NCI-H1417 (cell line): ENCODE results near the gene U2AF2.
"Not testable (repeated sequence)": the region's sequence is repeated elsewhere in the genome, so short reads cannot be mapped to it uniquely, and the experiment has no call there.

ENCODE experiments used
- DNase-seq, 3 experiments: peaks; one replicate each; lab custom pipeline; 2025; lab: John Stamatoyannopoulos, UW

U2AF2 gene

DNA sequence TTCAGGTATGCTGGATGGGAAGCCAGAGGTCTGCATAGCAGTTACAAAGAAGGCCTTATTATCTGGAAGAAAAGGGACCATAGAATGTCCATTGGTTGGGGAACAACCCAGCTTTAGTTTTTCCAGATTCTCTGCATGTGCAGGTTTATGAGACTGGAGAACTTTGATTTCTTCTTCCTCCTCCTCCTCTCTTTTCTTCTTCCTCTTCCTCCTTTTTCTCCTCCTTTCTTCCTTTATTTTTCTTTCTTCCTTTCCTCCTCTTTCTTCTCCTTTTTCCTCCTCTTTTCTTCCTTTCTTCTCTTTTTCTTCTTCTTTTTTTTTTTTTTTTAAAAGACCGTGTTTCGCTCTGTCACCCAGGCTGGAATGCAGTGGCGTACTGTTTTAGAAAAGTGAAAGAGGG lies 51.1 kb downstream of the U2AF2 start:
- no peak for DNase-seq

DNA sequence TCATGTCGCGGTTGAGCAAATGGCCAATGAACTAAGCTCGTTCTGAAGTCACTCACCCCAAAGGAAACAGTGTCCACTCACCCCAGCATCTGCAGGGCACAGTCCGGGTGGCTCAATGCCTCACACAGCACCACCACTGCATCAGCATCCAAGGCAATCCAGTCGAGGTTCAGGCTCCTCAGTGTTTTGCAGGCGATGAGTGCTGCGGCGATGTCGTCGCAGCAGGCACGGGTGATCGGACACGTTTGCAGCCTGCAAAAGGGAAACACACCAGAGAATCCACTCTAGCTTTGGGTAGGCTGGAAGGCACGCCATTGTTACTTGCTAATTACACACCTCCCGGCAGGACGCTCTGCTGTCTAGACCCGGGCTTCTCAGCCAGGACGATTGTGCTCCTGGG lies 56.9 kb downstream of the U2AF2 start:
- no peak for DNase-seq

DNA sequence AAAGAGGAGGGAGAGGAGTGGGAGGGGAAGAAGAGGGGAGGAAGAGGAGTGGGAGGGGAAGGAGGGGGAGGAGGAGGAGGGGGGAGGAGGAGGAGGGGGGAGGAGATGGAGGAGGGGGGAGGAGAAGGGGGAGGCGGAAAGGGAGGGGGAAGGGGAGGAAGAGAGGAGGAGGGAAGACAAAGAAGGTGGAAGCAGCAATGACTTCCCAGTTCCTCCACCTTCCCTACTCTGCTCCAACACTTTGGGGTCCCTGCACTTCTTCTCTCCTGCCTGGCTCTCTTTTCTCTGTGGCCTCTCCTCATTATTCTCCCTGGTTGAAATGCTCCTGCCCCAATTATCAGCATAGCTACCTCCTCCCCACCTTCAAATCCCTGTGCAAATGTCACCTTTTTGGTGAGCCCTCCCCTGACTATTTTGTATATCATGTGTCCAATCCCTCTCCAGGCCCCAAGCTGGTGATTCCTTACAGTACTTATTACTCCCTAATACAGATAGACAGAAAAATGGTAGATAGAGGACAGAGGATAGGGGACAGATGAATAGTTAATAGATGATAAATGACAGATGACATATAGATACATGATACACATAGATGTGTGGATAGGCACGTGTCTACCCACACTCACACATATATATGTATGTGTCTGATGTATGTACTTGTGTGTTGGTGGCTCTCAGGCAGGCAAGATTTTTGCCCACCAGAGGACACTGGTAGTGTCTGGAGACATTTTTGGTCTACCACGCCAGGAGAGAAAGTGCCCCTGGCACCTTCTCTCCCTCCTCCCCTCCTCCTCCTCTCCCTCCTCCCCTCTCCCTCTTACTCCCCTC lies 58.2 kb downstream of the U2AF2 start:
- no peak for DNase-seq

DNA sequence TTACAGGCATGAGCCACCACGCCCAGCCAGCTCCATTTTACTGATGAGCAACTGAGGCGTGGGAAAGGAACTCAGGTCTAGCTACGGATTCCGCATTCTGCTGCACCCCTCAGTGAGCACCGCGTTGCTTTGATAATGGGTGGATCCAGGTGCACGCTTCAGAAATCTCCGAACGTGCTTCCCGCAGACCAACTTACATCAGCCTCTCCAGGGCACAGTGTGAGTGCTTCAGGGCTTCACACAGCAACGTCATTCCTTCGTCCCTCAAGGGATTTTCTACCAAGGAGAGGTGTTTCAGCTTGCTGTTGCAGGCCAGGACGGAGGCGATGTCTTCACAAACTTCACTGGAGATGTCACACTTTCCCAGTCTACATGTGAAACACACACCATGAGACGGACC lies 61.7 kb downstream of the U2AF2 start:
- DNase-seq = no peak

DNA sequence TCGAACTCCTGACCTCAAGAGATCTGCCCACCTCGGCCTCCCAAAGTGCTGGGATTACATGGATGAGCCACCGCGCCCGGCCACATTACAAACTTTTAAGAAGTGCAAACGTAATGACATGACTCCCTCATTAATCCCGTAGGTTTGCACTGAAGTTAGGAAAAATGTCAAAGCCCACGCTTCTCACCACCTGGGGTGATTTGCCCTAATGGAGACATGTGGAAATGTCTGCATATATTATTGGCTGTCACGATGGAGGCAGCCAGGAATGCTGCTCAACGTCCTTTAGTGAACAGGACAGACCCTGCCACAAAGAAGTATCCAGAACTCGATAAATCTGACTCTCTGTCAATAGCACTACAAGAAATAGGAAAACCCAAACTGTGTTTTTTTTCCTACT lies 62.4 kb downstream of the U2AF2 start:
- no peak for DNase-seq

DNA sequence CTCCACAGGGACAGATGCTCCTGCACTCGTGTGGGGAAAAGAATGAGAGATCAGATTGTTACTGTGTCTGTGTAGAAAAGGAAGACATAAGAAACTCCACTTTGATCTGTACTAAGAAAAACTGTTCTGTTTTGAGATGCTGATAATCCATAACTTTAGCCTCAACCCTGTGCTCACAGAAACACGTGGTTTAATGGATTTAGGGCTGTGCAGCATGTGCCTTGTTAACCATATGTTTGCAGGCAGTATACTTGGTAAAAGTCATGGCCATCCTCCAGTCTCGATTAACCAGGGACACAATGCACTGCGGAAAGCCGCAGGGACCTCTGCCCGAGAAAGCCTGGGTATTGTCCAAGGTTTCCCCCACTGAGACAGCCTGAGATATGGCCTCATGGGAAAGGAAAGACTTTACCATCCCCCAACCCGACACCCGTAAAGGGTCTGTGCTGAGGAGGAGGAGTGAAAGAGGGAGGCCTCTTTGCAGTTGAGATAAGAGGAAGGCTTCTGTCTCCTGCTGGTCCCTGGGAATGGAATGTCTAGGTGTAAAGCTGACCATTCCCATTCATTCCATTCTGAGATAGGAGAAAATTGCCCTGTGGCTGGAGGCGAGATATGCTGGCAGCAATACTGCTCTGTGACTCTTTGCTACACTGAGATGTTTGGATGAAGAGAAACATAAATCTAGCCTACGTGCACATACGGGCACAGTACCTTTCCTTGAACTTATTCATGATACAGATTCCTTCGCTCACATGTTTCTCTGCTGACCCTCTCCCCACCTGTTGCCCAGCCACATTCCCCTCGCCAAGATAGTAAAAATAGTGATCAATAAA lies 63.3 kb downstream of the U2AF2 start:
- not testable (repeated sequence) for DNase-seq

DNA sequence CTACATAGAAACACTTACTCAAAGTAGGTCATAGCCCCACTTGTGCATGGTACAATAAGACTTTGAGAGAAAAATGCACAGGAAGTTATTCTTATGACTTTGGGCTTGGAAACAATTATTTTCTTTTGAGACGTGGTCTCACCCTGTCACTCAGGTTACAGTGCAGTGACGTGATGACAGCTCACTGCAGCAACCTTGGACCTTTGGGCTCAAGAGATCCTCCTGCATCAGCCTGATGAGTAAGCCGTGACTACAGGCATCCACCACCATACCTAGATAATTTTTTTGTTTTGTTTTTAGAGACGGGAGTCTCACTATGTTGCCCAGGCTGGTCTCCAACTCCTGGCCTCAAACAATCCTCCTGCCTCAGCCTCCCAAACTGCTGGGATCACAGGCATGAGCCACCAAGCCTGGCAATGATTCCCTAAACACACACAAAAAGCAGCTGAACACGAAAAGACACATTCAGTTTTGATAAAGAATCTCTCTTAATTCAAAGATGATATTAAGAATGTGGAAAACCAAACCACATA lies 65.4 kb downstream of the U2AF2 start:
- DNase-seq = no peak

DNA sequence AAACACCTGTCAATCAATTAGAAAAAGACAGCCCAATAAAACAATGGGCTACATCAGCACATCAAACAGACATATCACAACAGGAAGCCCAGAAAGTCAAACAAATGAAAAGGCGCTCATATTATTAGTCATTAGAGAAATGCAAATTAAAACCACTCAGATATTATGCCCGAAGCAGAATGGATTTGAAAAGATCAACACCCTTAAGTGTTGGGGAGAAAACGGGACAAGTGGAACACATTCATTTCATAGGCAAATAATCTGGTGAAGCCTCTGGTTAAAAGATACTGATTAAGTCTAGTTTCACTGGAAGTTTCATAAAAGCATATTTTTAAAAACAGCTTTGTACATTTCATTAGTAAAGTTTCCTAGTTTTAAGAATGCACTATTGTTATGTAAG lies 66.0 kb downstream of the U2AF2 start:
- DNase-seq = no peak

DNA sequence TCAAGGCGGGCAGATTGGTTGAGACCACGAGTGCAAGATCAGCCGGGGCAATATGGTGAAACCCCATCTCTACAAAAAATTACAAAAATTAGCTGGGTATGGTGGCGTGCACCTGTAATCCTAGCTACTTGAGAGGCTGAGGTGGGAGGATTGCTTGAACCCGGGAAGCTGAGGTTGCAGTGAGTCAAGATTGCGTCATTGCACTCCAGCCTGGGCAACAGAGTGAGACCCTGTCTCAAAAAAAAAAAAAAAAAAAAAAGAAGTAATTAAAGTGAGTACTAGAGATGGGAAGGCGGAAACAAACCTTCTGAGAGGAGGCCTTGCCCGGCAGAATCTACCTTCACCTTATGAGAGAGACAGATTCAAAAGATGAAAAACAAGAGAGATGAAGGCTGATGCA lies 68.7 kb downstream of the U2AF2 start:
- DNase-seq = no peak
